GM03348 (cell line): ENCODE data around the gene RHAG.
"Not testable (repeated sequence)": the region's sequence is repeated elsewhere in the genome, so short reads cannot be mapped to it uniquely, and the experiment has no call there.

ENCODE experiments used
- DNase-seq: peaks from one replicate; pipeline ENCODE4 v3.0.0; 2012; ENCODE audit warnings: low spot score

Gene RHAG

DNA sequence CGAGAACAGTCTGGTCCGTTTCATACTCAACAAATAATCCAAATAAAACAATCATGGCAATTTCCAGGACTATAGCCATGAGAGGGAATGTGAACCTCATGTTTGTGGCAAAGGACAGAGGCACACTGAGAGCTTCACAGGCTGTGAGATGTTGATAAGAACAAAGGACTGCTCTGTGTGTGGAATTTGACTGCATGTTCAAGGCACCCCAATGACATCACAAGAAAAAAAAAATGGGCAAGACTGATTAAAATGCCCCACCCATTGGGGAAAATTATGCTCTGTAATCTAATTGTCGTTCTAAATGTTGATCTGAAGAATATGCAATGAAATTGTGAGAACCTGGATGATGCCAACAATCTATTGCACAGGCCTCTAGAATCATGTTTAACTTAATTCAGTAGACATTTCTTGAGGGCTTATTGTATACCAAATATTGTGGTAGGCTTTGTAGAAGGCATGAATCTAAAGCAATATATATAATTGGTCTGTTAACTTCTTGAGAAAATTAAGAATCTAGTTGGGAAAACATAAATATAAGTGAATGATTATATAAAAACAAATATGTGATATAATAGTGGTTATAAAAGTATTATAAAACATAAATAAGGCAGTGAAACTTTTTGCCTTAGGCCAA is at the start of gene RHAG:
TSS of gene RHAG (minus strand) at position 127 of the 637 bp plus-strand sequence. CDS start at position 100, 27 bp downstream.
- DNase-seq, result no peak

DNA sequence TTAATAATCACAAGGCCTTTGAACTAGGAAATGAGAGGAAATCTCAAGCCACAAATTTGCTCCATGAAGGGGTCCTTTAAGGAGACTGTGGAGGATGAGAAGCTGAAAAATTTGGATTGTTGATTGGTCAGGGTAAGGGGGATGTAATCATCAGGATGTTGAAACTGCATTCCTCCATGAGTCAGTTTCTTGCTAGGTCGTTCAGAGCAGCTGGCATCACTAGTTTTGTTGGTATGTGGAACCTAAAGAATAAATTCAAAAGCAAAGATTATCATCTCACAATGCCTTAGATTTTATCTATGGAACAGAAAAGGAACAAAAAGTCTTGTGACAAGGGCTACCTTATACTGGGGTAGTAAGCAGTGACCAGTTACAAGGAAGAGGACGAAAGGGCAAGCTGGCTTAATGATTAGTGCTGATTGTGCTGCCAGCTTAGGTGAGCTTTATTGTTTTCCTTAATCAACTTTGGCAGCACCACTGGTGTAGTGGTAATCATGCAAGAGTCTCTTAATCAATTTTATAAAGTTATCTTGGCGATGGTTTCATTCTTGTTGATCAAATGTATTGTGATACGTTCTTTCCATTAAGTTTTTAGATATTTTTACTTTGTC is 40.1 kb upstream of the RHAG start:
- no peak for DNase-seq

- DNase-seq, result no peak
These were observed 39.2 kb upstream of the RHAG start for GRCh38 chr6:49675816-49676215.

DNA sequence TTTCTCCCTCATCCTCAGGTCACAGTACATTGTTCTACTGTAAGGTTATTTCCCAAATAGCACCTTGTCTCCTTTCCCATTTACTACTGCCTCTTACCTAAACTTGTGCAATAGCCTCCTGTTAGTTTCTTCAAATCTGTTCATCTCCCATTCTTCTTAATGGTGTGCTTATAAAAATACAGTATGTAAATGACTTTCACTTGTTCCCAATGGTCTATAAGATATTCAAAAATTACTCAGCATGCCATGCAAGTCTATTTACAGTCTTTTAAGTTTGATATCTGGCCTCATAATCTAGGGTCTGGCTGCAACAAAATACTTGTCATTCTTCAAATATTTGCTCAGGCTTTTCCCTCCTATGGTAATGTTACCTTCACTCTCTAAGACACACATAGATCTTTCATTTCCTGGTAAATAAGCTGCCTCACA is 31.5 kb upstream of the RHAG start:
- DNase-seq, result no peak

DNA sequence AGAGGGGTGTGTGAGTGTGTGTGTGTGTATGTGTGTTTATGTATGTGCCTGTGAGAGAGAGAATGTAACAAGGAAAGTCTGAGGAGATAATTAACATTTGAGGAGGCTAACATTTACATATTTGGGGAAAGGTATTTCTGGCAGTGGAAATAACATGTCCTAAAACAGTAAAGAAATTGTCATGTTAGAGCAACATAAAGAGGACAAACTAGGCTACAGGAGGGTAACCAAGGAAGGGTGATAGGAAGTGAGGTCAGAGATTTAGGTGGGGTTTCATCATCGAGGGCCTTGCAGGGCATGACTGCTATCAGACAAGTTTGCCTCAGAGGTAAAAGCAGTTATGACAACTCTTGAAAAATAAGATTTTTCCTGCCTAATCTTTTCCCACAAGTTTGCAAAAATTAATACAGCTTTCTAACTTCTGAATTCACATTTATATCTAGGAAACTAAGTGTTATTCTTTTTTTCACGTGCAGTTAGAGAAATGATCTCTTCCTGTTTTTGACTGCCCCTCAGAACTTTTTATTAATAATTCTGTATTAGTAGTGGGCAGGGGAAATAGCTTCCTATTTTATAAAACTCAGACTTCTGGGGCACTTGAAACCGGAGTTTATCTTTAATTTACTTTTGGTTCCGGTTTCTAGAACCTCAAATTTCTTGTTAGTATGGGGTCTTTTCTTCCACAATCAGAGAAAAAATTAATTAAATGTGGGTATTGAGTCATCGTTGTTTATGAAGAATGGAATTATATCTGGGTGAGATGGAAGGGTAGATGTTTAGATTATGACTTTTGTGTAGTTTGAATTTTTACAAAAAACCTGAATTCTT is 30.5 kb upstream of the RHAG start:
- DNase-seq, result no peak

DNA sequence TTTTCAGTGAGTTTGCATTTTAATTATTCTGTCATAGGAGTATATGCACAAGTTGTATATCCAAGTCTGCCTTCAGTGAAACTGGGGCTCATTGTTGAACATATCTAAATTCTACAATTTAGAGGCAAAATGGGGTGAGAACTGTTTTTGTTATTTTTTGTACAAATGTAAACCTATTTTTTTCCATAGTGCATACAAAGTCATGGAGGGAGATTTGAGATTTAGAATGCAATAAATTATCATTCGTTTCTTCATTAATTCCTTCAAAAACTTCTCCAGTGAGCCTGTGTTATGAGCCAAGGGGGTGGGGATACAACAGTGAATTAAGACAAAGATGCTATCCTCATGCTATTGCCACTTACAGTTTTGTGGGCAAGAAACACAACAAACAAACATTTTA is 29.8 kb upstream of the RHAG start:
- DNase-seq, result no peak

- DNase-seq, result no peak
These were observed 28.2 kb upstream of the RHAG start for GRCh38 chr6:49664817-49665216.

GRCh38 chr6:49664054-49664453 is 27.4 kb upstream of the RHAG start:
- not testable (repeated sequence) for DNase-seq

DNA sequence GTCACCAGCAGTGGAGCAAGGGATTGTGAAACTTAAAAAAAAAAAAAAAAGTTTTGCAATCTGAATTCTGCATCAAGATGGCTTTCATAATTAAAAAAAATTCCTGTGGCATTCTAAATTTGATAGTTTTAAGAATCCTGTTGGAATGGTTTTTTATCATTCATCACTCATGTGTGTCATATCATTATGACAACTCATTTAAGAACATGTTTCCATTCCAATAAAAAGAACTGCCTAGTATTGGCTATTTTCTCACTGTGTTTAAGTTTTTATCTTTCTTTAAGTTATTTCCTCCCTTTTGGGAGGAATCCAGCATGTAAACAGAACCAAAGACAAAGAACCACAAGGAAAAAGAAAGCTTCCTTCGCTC is 26.2 kb upstream of the RHAG start:
- DNase-seq, result no peak

DNA sequence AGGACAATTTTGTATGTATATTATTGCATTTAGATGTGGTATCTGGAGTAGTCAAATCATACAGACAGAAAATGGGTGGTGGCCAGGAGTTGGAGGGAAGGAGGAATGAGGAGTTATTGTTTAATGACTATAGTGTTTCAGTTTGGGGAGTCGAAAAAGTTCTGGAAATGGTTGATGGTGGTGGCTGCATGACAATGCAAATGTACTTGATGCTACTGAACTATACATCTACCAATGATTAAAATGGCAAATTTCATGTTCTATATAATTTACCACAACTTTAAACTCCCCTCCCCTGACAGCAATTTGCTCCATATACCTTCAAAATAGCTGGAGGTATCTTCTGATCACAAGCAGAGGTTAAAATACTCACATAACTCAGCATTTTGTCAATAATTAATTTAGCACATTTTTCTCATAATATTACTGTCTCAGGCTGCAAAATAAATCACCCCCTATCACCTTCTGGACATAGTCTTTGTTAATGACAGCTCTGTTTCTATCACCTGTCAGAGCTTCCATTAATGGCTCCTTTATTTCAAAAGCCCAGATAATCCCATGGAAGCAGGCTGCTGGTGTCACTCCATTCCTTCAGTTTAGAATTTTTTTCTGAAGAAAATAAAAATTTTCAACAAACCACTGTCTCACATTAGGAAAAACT is 25.7 kb upstream of the RHAG start:
- DNase-seq, result no peak

GRCh38 chr6:49653942-49654341 is 17.3 kb upstream of the RHAG start:
- no peak for DNase-seq

DNA sequence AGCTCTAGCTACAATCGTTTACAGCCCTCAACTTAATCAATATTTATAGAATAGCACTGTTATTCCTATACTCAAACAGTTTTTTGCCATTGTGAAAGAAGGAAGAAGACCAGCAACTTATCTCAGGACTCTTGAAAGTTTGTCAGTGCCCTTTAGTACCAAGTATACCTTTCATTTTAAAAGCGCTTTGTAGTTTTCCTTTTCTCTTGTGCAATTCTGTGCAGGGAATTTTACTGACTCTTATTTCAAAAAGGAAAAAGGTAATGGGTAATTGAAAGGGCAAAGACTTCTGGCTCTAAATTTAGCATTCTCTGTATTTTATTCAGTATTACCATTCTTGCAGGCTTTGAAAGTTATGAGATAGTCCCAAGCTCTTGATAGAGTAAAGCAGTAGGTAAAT is 16.8 kb upstream of the RHAG start:
- DNase-seq, result no peak

GRCh38 chr6:49651239-49651638 is 14.6 kb upstream of the RHAG start:
- no peak for DNase-seq

- DNase-seq, result no peak
These were observed 13.3 kb upstream of the RHAG start for GRCh38 chr6:49649988-49650387.

DNA sequence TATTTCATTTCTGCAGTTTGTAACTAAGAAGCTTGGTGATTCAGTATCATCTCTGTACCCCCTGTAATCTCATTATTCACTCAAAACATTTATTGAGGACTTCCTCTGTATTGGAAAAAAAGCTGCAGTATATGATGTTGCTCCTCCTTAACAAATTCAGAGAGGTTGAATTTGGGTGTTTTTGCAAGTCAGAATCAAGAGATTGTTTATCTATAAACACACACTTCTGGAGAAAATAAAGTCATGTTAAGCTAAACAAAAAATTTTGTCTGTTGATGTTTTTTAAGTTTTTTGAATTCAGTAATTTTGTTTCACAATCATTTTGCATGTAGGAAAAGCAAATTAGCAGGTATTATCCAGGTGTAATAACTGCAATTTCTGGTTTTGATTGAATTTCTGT is 11.4 kb upstream of the RHAG start:
- DNase-seq, result no peak

- DNase-seq, result no peak
These were observed 10.8 kb upstream of the RHAG start for GRCh38 chr6:49647476-49647875.

GRCh38 chr6:49646942-49647341 is 10.3 kb upstream of the RHAG start:
- no peak for DNase-seq

DNA sequence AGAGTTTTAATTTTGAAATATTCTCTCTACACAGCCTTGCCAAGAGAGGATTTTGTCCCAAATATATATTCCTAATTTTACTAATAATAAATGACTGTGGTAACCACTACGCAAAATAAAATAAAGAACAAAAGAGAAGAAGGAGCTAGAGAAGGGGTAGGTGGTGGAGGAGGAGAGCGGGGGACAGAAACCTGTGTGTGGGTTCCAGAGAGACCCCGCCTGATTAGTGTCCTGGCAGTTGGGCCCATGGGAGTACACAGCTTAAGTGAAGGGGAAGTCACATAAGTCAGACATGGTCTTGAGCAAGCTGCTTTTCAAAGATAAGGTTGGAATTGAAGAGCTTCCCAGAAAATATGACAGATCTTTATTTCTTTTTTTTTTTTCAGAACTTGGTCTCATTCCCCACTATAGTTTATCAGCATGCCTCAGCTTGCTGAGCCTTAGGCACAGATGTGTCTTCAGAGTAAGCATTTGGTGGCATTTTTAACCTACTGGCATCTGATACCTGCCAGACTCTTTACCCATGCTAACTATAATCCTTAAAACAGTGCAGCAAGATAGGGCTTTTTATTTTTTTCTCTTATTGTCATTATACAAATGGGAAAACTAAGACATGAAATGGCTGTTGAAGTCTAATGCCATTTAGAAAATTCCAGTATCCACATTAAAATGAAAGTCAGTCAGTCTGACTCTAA is 9.6 kb upstream of the RHAG start:
- DNase-seq, result no peak

GRCh38 chr6:49645139-49645538 is 8.5 kb upstream of the RHAG start:
- DNase-seq, result no peak

GRCh38 chr6:49639177-49639817 is 2.7 kb upstream of the RHAG start:
- no peak for DNase-seq

- no peak for DNase-seq
These were observed 702 bp upstream of the RHAG start for GRCh38 chr6:49637350-49637731.
